Measurements from ENCODE around the gene VWA8. TPM values are rescaled to one million over a fixed set of nuclear protein-coding genes. Genes with fewer than 3 reads are reported as not detected.

The VWA8 gene
- total and polyA plus RNA-seq, 2 experiments from 2014 or later, result 6.3 to 24.6 TPM

DNA sequence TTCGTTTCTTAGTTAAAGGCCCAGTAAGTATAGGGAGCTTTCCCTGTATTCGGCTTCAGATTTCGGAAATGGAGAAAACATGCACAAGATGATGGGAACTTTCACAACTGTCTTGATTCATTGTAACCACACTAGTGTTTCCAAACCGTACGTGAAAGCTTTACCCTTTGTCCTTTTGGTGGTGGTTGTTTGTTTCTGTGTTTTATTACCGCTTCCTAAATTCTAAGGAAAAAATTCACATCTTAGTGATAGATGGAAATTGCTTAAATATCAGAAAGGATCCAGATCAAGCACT, 504 bp upstream of the VWA8 start:
- no peaks in the 10 kb centered on the region for H3F3A ChIP-seq (replicated peaks; ENCODE audit: low read depth)
- H3K9me2 ChIP-seq (ENCODE audit: insufficient read depth), result no peaks in the 10 kb centered on the region
- peaks cover 36% of the 10 kb centered on the region for H3K79me2 ChIP-seq (replicated peaks; ENCODE audit: insufficient read depth)
- H2AFZ ChIP-seq, result peak overlapping the region; percentile 99
- TF ChIP-seq ZNF114 (CRISPR knock-in tag; IDR thresholded peaks at IDR 0.05) (no peak), EZH2phosphoT487 (IDR thresholded peaks at IDR 0.05; ENCODE audit: unreplicated experiment) (no peak), EZH2 (IDR thresholded peaks at IDR 0.05; ENCODE audit: low read depth, unreplicated experiment) (no peak), CREB1 (CRISPR knock-in tag; IDR thresholded peaks at IDR 0.05; ENCODE audit: low read depth) (no peak), ZNF331 (CRISPR knock-in tag; IDR thresholded peaks at IDR 0.05; ENCODE audit: low read depth) (no peak), STAT1 (IDR thresholded peaks at IDR 0.05; ENCODE audit: unreplicated experiment) (no peak)
- TF ChIP-seq, protein P1, sequence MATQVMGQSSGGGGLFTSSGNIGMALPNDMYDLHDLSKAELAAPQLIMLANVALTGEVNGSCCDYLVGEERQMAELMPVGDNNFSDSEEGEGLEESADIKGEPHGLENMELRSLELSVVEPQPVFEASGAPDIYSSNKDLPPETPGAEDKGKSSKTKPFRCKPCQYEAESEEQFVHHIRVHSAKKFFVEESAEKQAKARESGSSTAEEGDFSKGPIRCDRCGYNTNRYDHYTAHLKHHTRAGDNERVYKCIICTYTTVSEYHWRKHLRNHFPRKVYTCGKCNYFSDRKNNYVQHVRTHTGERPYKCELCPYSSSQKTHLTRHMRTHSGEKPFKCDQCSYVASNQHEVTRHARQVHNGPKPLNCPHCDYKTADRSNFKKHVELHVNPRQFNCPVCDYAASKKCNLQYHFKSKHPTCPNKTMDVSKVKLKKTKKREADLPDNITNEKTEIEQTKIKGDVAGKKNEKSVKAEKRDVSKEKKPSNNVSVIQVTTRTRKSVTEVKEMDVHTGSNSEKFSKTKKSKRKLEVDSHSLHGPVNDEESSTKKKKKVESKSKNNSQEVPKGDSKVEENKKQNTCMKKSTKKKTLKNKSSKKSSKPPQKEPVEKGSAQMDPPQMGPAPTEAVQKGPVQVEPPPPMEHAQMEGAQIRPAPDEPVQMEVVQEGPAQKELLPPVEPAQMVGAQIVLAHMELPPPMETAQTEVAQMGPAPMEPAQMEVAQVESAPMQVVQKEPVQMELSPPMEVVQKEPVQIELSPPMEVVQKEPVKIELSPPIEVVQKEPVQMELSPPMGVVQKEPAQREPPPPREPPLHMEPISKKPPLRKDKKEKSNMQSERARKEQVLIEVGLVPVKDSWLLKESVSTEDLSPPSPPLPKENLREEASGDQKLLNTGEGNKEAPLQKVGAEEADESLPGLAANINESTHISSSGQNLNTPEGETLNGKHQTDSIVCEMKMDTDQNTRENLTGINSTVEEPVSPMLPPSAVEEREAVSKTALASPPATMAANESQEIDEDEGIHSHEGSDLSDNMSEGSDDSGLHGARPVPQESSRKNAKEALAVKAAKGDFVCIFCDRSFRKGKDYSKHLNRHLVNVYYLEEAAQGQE (IDR thresholded peaks at IDR 0.05; ENCODE audit: unreplicated experiment), result no peak
- TF ChIP-seq, protein P2, sequence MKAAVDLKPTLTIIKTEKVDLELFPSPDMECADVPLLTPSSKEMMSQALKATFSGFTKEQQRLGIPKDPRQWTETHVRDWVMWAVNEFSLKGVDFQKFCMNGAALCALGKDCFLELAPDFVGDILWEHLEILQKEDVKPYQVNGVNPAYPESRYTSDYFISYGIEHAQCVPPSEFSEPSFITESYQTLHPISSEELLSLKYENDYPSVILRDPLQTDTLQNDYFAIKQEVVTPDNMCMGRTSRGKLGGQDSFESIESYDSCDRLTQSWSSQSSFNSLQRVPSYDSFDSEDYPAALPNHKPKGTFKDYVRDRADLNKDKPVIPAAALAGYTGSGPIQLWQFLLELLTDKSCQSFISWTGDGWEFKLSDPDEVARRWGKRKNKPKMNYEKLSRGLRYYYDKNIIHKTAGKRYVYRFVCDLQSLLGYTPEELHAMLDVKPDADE (IDR thresholded peaks at IDR 0.05), result no peak
- TF ChIP-seq, protein P3, sequence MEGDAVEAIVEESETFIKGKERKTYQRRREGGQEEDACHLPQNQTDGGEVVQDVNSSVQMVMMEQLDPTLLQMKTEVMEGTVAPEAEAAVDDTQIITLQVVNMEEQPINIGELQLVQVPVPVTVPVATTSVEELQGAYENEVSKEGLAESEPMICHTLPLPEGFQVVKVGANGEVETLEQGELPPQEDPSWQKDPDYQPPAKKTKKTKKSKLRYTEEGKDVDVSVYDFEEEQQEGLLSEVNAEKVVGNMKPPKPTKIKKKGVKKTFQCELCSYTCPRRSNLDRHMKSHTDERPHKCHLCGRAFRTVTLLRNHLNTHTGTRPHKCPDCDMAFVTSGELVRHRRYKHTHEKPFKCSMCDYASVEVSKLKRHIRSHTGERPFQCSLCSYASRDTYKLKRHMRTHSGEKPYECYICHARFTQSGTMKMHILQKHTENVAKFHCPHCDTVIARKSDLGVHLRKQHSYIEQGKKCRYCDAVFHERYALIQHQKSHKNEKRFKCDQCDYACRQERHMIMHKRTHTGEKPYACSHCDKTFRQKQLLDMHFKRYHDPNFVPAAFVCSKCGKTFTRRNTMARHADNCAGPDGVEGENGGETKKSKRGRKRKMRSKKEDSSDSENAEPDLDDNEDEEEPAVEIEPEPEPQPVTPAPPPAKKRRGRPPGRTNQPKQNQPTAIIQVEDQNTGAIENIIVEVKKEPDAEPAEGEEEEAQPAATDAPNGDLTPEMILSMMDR (conservative IDR thresholded peaks at IDR 0.05; ENCODE audit: low read depth in 2 of 2), result no peak
- DNase-seq (ENCODE audit: low spot score) (no peak), ATAC-seq (no peak)
- peaks cover 8% of the 10 kb centered on the region for H3K4me1 ChIP-seq (ENCODE audit: insufficient read depth)
- peak overlapping the region; percentile 97 for H3K4me2 ChIP-seq
- H3K27ac ChIP-seq (ENCODE audit: low read depth), result peak overlapping the region; percentile 84; the same call in 1 of the 2 replicates
- Mint-ChIP-seq H3K4me3 (peak overlapping the region; percentile 95), H3K27me3 (ENCODE audit: insufficient read depth, low read depth, poor library complexity) (peaks cover 9% of the 10 kb centered on the region), H3K36me3 (ENCODE audit: low read depth) (no peaks in the 10 kb centered on the region), H3K9me3 (no peaks in the 10 kb centered on the region), H3K4me1 (peaks cover 17% of the 10 kb centered on the region), H3K27ac (peak overlapping the region; percentile 87)
- H4K20me1 ChIP-seq (replicated peaks; ENCODE audit: insufficient read depth), result no peaks in the 10 kb centered on the region
- no peaks in the 10 kb centered on the region for H3K27me3 ChIP-seq (ENCODE audit: insufficient read depth)
- H3K4me3 ChIP-seq, result peak overlapping the region; percentile 97
- H3K36me3 ChIP-seq (ENCODE audit: insufficient read depth), result no peaks in the 10 kb centered on the region

DNA sequence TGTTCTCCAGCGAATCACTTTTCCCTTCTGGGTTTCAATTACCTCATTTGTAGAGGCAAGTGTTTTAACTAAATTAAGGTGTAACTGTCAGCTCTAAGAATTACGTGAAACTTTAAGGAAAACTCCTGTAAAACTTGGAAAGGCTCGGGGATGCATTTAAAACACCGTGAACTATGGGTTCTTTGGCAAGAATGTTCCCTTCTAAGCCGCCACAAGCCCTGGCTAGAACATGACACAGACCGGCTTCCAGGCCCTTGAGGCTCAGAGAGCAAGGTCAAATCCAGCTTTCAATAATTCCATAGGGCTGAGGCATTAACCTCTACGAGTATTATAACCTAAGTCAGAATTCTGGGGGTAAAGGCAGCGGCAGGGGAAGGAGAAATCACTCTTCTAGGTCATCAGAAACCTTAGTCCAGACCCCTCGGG, 685 bp downstream of the VWA8 start:
- Mint-ChIP-seq H3K4me1 (peaks cover 17% of the 10 kb centered on the region), H3K27ac (peak overlapping the region; percentile 75; the same call in 1 of the 2 replicates), H3K36me3 (ENCODE audit: low read depth) (no peaks in the 10 kb centered on the region), H3K9me3 (no peaks in the 10 kb centered on the region), H3K27me3 (ENCODE audit: insufficient read depth, low read depth, poor library complexity) (peaks cover 9% of the 10 kb centered on the region), H3K4me3 (peak overlapping the region; percentile 95)
- no peaks in the 10 kb centered on the region for H3K36me3 ChIP-seq (ENCODE audit: insufficient read depth)
- peak overlapping the region; percentile 99 for H2AFZ ChIP-seq
- ATAC-seq (peak; percentile 21), DNase-seq (ENCODE audit: low spot score) (peak; percentile 35)
- no peaks in the 10 kb centered on the region for H3K9me2 ChIP-seq (ENCODE audit: insufficient read depth)
- H3K4me3 ChIP-seq, result peak overlapping the region; percentile 97
- H3F3A ChIP-seq (replicated peaks; ENCODE audit: low read depth), result no peaks in the 10 kb centered on the region
- peaks cover 48% of the 10 kb centered on the region for H3K79me2 ChIP-seq (replicated peaks; ENCODE audit: insufficient read depth)
- peak overlapping the region; percentile 48; the same call in 1 of the 2 replicates for H3K27ac ChIP-seq (ENCODE audit: low read depth)
- H3K4me1 ChIP-seq (ENCODE audit: insufficient read depth), result peaks cover 8% of the 10 kb centered on the region
- no peaks in the 10 kb centered on the region for H3K27me3 ChIP-seq (ENCODE audit: insufficient read depth)
- H3K4me2 ChIP-seq, result peak overlapping the region; percentile 97
- no peaks in the 10 kb centered on the region for H4K20me1 ChIP-seq (replicated peaks; ENCODE audit: insufficient read depth)
- TF ChIP-seq JUNB (IDR thresholded peaks at IDR 0.05; ENCODE audit: unreplicated experiment) (no peak), STAT1 (IDR thresholded peaks at IDR 0.05; ENCODE audit: unreplicated experiment) (no peak), POLR2AphosphoS5 (IDR thresholded peaks at IDR 0.05; ENCODE audit: low read depth) (no peak), ZNF331 (CRISPR knock-in tag; IDR thresholded peaks at IDR 0.05; ENCODE audit: low read depth) (no peak), EZH2phosphoT487 (IDR thresholded peaks at IDR 0.05; ENCODE audit: unreplicated experiment) (no peak), EZH2 (IDR thresholded peaks at IDR 0.05; ENCODE audit: low read depth, unreplicated experiment) (no peak), CREB1 (CRISPR knock-in tag; IDR thresholded peaks at IDR 0.05; ENCODE audit: low read depth) (no peak)
- TF ChIP-seq, protein P1 (IDR thresholded peaks at IDR 0.05; ENCODE audit: unreplicated experiment), result no peak
- TF ChIP-seq, protein P3 (conservative IDR thresholded peaks at IDR 0.05; ENCODE audit: low read depth in 2 of 2), result no peak

Measured in GM23338 (cell line).